ENCODE measurements around the gene SPTLC2. TPM values are rescaled to one million over a fixed set of nuclear protein-coding genes. Genes with fewer than 3 reads are reported as not detected.

Gene SPTLC2
- total RNA-seq, 4 donors from 2014 or later: 23.5 to 73.6 (median 52.3) TPM

DNA sequence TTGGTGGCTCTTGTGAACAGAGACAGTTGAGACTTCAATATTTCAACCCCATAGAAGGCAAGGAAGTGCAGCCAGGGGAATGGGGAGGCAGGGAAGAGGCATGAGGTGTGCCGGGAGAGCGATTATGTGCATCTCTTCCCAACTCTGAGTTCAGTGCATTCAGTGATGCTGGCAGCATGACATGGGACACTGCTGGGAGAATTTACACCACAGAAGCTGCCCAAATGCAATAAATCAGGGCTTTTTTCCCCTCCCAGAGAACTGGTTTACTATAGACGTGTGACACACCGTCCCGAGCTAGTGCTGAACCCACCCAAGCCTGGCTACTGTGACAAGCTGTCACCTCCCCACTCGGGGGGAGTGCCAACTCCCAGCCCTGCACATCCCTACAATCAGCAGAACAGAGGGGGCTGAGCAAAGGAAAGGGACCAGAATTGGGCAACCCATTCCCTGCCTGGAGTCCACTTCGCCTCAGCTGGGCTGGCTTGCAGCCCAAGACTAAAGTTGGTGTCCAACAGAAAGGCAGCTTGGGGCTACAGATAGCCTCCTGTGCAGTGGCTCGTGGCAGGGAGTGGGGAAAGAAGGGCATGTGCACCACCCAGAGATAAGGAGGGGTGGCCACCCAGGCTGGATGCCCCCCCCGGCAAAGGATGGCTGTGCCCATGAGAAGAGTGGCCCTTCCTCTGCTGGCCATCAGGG lies 141.8 kb downstream of the SPTLC2 start:
- ATAC-seq (ENCODE audit: low FRiP score) (no peak), DNase-seq (ENCODE audit: low spot score) (no peak)
- TF ChIP-seq, protein P1, sequence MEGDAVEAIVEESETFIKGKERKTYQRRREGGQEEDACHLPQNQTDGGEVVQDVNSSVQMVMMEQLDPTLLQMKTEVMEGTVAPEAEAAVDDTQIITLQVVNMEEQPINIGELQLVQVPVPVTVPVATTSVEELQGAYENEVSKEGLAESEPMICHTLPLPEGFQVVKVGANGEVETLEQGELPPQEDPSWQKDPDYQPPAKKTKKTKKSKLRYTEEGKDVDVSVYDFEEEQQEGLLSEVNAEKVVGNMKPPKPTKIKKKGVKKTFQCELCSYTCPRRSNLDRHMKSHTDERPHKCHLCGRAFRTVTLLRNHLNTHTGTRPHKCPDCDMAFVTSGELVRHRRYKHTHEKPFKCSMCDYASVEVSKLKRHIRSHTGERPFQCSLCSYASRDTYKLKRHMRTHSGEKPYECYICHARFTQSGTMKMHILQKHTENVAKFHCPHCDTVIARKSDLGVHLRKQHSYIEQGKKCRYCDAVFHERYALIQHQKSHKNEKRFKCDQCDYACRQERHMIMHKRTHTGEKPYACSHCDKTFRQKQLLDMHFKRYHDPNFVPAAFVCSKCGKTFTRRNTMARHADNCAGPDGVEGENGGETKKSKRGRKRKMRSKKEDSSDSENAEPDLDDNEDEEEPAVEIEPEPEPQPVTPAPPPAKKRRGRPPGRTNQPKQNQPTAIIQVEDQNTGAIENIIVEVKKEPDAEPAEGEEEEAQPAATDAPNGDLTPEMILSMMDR (IDR thresholded peaks at IDR 0.05): no peak

DNA sequence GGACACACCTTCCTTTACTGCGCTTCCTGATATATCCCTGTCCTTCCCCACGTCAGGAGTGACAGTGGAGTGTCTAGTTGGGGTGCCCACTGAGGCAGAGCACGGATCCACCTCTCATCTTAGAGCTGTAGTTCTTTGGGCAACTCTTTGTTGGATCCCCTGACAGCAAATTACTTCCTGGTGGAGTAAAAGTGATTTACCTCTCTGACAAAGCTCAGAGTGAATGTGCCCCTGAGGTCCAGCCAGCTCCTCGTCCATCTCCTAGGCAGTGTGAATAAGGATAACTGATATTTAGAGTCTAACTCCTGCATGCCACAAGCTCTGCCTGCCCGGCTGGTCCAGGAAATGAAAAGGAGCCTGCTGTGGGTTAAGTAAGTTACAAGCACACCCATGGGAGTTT lies 142.5 kb downstream of the SPTLC2 start:
- DNase-seq (ENCODE audit: low spot score) (no peak), ATAC-seq (ENCODE audit: low FRiP score) (no peak)
- TF ChIP-seq, protein P1 (IDR thresholded peaks at IDR 0.05): no peak

DNA sequence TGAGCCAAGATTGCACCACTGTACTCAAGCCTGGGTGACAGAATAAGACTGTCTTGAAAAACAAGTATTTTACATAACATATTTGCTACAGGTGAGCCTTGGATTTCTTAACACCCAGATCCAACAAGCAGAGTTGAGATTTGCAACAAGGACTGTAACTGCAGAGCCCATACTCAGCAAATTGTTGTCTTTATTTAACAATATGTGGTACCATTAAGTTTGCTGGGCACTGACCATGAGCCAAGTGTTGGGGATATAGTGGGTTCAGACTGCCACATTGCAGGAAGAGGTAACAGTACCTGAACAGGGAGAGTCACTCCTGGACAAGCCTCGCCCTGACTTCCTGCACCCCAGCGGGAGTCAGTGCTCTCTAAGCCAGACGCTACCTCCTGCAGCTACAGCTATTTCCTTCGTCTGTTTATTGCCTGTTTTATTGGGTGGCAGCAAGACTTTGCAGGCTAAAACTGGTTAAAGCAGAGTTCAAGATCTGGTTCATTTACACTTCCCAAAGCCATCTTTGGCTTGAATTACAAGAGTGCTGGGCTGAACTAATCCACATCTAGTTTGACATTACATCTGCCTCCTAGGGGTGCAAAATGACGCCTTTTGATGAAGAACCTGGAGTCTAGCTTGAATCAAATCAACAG lies 146.1 kb downstream of the SPTLC2 start:
- ATAC-seq (ENCODE audit: low FRiP score) (no peak), DNase-seq (ENCODE audit: low spot score) (no peak)
- TF ChIP-seq, protein P1 (IDR thresholded peaks at IDR 0.05): no peak

DNA sequence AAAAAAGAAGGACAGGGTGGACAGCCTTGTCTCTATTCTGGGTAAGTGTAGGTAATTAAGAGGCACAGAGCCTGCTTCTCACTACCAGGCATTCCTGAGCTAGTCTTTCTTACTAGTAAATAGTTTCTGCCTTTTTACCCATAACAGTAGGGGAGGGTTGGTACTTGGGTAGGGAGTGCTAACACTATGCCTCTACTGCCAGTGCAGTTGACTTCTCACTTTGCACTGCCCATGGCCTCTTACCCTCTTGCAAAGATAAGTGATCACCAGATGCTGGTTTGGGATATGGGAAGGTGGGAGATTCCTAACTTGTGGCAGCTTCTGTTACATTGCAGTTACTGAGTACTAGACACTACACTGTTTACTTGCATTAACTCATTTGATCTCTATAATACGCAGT lies 146.9 kb downstream of the SPTLC2 start:
- no peak for DNase-seq (ENCODE audit: low spot score)
- ATAC-seq (ENCODE audit: low FRiP score): no peak
- TF ChIP-seq, protein P1 (IDR thresholded peaks at IDR 0.05): no peak

DNA sequence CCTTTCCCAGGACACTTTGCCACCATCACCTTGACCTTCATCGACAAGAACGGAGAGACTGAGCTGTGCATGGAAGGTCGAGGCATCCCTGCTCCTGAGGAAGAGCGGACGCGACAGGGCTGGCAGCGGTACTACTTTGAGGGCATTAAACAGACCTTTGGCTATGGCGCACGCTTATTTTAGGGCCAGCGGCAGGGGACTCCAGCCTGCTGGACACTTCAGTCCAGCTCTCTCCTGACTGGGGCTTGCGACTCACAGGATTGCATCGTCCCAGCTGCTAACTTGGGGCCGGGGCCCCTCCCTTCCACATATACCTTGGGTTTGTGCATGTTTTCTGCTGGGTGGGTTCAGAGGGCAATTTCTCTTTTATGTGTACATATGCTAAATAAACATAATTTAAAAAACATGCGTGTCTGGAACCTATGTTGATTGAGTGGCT lies 147.4 kb downstream of the SPTLC2 start:
- ATAC-seq (ENCODE audit: low FRiP score): no peak
- DNase-seq (ENCODE audit: low spot score): no peak
- TF ChIP-seq, protein P1 (IDR thresholded peaks at IDR 0.05): no peak

DNA sequence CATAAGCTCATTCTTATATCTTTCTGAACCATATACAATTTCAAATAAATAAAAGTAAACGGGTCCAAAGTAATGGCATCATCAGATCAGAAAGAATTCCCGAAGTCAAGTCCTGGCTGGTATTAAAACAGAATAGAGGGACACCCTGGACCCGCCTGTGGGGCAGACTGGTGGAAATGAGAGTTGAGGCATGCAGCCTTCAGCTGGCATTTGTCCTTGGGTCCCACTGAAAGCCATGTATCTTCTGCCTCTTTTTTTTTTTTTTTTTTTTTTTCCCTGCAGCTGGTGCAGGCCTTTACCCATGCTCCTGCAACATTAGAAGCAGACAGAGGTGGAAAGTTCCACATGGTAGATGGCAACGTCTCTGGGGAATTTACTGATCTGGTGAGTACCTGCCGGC lies 148.6 kb downstream of the SPTLC2 start:
- no peak for DNase-seq (ENCODE audit: low spot score)
- ATAC-seq (ENCODE audit: low FRiP score): no peak
- TF ChIP-seq, protein P1 (IDR thresholded peaks at IDR 0.05): no peak

Data from omental fat pad (tissue), 4 donors.